Loucy (cell line): ENCODE data around the gene ARID1B.
A peak's percentile ranks its signal among the peaks of the same experiment; 100 is the strongest.

Source experiments
- H2AFZ ChIP-seq: fragments of 200-600 bp; sonication (generic); 2 replicates; pipeline ENCODE4 v1.6.0; 2016; ENCODE audit warnings: antibody characterized with exemption, mild to moderate bottlenecking, low read length, moderate library complexity
- H3F3A ChIP-seq: fragments of 200-600 bp; 2 replicates; pipeline ENCODE4 v1.6.0; 2016; ENCODE audit warnings: antibody characterized with exemption, low read depth, mild to moderate bottlenecking
- H3K27me3 ChIP-seq: fragments of 200-600 bp; sonication (generic); 2 replicates; pipeline ENCODE4 v1.6.1; 2014; ENCODE audit warnings: low read length, mild to moderate bottlenecking; ENCODE audit not compliant: insufficient read depth, poor library complexity, severe bottlenecking
- H3K36me3 ChIP-seq: fragments of 200-600 bp; sonication (generic); 2 replicates; pipeline ENCODE4 v1.6.1; 2016; ENCODE audit warnings: low read length; ENCODE audit not compliant: insufficient read depth
- H3K4me1 ChIP-seq: fragments of 200-600 bp; sonication (generic); 2 replicates; pipeline ENCODE4 v1.5.1; 2014; ENCODE audit warnings: low read length, mild to moderate bottlenecking; ENCODE audit not compliant: insufficient read depth, poor library complexity, severe bottlenecking
- H3K4me2 ChIP-seq: fragments of 200-600 bp; sonication (generic); 2 replicates; pipeline ENCODE4 v1.6.0; 2014; ENCODE audit warnings: antibody characterized with exemption, low read length, low read depth, mild to moderate bottlenecking; ENCODE audit not compliant: poor library complexity, severe bottlenecking
- H3K4me3 ChIP-seq: fragments of 200-600 bp; sonication (generic); 2 replicates; pipeline ENCODE4 v1.5.1; 2014; ENCODE audit warnings: low read length, mild to moderate bottlenecking, mixed read lengths; ENCODE audit not compliant: poor library complexity, severe bottlenecking
- H3K79me2 ChIP-seq: fragments of 200-600 bp; sonication (generic); 2 replicates; pipeline ENCODE4 v1.6.1; 2014; ENCODE audit warnings: low read length; ENCODE audit not compliant: insufficient read depth
- H3K9ac ChIP-seq: fragments of 200-600 bp; sonication (generic); 2 replicates; pipeline ENCODE4 v1.6.0; 2014; ENCODE audit warnings: mild to moderate bottlenecking, low read depth, low read length, moderate library complexity; ENCODE audit not compliant: poor library complexity, severe bottlenecking
- H3K9me2 ChIP-seq: fragments of 200-600 bp; sonication (generic); replicated peaks from 2 replicates; pipeline ENCODE4 v1.6.1; 2016; ENCODE audit warnings: low read depth, low read length, mixed read lengths
- H3K9me3 ChIP-seq: fragments of 200-600 bp; sonication (generic); 2 replicates; pipeline ENCODE4 v1.6.1; 2014; ENCODE audit warnings: mild to moderate bottlenecking, antibody characterized with exemption, low read length, low read depth; ENCODE audit not compliant: insufficient read depth
- H4K20me1 ChIP-seq: fragments of 200-600 bp; sonication (generic); 2 replicates; pipeline ENCODE4 v1.6.0; 2014; ENCODE audit warnings: antibody characterized with exemption, low read length, mild to moderate bottlenecking; ENCODE audit not compliant: insufficient read depth, poor library complexity, severe bottlenecking
- EZH2phosphoT487 ChIP-seq: fragments of 200-600 bp; IDR thresholded peaks from 2 replicates; pipeline ENCODE4 v1.6.1; 2018; ENCODE audit warnings: antibody characterized with exemption, mild to moderate bottlenecking, moderate library complexity, borderline replicate concordance
- TF ChIP-seq, protein P1 (sequence below): fragments of 200-600 bp; sonication (generic); conservative IDR thresholded peaks from 2 replicates; pipeline ENCODE4 v1.5.1; 2014; ENCODE audit warnings: mild to moderate bottlenecking, antibody characterized with exemption, low read length

Gene ARID1B

DNA sequence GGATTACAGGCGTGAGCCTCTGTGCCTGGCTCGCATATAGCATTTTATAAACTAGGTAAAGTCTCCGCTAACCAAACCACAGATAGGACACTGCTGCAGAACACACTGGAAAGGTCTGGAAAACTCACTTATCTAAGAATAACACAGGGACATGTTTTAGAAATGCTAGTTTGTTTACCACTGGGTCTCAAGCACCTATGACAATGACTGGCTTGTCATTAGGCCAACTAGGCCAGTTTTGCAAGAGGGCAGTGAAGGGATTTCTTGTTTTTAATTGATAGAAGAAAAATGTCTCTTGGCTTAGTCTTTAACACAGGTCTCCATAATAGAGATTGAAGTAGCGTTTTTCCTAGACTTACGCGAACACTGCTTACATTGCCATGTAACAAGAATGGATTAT, 344.7 kb downstream of the ARID1B start:
- Histone ChIP-seq H3K9me3 (no peaks in the 10 kb centered on the region), H3K27me3 (no peaks in the 10 kb centered on the region), H3F3A (no peaks in the 10 kb centered on the region; the same call in 1 of the 2 replicates), H3K4me3 (no peak overlapping the region), H4K20me1 (no peaks in the 10 kb centered on the region), H3K4me2 (no peak overlapping the region), H3K9me2 (no peaks in the 10 kb centered on the region), H3K79me2 (0 out of 2 replicates have a peak, but pooled peaks cover 3% of the 10 kb centered on the region), H3K9ac (no peak overlapping the region), H3K4me1 (peaks cover 32% of the 10 kb centered on the region), H2AFZ (no peak overlapping the region), H3K36me3 (peaks cover 34% of the 10 kb centered on the region; the same call in 1 of the 2 replicates)
- TF ChIP-seq, protein P1, sequence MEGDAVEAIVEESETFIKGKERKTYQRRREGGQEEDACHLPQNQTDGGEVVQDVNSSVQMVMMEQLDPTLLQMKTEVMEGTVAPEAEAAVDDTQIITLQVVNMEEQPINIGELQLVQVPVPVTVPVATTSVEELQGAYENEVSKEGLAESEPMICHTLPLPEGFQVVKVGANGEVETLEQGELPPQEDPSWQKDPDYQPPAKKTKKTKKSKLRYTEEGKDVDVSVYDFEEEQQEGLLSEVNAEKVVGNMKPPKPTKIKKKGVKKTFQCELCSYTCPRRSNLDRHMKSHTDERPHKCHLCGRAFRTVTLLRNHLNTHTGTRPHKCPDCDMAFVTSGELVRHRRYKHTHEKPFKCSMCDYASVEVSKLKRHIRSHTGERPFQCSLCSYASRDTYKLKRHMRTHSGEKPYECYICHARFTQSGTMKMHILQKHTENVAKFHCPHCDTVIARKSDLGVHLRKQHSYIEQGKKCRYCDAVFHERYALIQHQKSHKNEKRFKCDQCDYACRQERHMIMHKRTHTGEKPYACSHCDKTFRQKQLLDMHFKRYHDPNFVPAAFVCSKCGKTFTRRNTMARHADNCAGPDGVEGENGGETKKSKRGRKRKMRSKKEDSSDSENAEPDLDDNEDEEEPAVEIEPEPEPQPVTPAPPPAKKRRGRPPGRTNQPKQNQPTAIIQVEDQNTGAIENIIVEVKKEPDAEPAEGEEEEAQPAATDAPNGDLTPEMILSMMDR, result no peak
- TF ChIP-seq EZH2phosphoT487, result no peak

DNA sequence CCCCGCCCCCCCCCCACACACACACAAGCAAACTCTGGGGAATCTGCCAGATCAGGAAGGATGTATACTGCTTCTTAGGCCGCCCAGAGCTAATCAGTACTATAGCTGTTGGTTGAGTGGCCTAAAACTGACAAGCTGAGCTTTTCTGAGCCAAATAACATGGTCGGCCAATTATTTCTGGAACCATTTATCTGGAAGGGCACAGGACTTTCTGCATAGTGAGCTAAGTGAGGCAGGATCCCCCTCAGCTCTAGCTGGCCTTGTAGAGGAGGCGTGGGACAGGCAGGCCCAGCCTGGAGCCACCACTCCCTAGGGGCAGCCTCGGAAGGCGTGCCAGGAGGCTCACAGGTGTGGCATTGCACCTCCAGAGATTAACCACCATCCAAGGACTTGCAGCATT, 346.1 kb downstream of the ARID1B start:
- no peaks in the 10 kb centered on the region for H4K20me1 ChIP-seq
- peaks cover 26% of the 10 kb centered on the region; the same call in 1 of the 2 replicates for H3K36me3 ChIP-seq
- H3F3A ChIP-seq, result no peaks in the 10 kb centered on the region; the same call in 1 of the 2 replicates
- no peak for TF ChIP-seq EZH2phosphoT487
- TF ChIP-seq, protein P1, result no peak
- H3K79me2 ChIP-seq, result 0 out of 2 replicates have a peak, but pooled peaks cover 3% of the 10 kb centered on the region
- H2AFZ ChIP-seq, result no peak overlapping the region
- H3K9me2 ChIP-seq, result no peaks in the 10 kb centered on the region
- no peaks in the 10 kb centered on the region for H3K27me3 ChIP-seq
- H3K9ac ChIP-seq, result no peak overlapping the region
- no peak overlapping the region for H3K4me2 ChIP-seq
- no peaks in the 10 kb centered on the region for H3K9me3 ChIP-seq
- H3K4me1 ChIP-seq, result peaks cover 34% of the 10 kb centered on the region
- no peak overlapping the region for H3K4me3 ChIP-seq

DNA sequence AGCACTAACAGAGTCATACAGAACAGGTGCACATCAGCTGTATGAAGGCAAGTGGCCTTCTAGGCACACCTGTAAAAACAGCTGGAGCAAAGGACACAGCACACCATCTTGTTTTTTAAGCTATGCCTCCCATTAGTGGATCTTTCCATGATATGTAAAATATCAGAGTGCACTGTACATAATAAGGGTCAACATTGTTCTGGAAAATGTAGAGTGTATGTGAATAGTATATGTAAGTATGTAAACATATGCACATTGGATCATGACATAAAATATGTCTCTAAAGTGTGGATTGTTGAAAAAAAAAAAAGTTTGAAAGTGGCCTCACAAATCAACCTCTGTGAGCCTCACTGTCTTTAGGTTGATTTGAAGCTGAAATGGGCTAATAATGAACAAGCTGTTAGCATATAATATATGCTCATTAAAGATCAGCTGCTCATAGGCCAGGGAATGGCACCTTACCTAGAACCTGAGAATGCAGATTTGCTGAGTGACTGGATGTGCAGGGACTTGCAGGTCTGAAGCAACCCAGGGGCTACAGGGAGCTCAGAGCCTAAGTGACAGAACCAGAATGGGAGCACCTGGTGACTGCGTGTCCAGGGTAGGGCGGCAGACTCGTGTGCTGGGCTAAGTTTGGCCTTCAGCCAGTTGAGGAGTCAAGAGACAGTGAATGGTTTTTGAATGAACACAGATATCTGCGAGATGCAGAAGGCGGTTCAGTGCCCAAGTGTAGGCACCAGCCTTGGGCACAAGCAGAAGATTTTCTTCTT, 347.5 kb downstream of the ARID1B start:
- TF ChIP-seq EZH2phosphoT487, result no peak
- TF ChIP-seq, protein P1, result no peak
- H3K9me2 ChIP-seq, result no peaks in the 10 kb centered on the region

More for the DNA sequence above, 347.5 kb downstream of the ARID1B start:
- Histone ChIP-seq H4K20me1 (no peaks in the 10 kb centered on the region), H3K79me2 (0 out of 2 replicates have a peak, but pooled peaks cover 3% of the 10 kb centered on the region), H3K4me2 (peak overlapping the region; percentile 55), H3K4me3 (peak overlapping the region; percentile 21), H2AFZ (no peak overlapping the region), H3K9ac (peak overlapping the region; percentile 22), H3K4me1 (peaks cover 36% of the 10 kb centered on the region), H3K9me3 (no peaks in the 10 kb centered on the region), H3K36me3 (peaks cover 18% of the 10 kb centered on the region; the same call in 1 of the 2 replicates), H3F3A (no peaks in the 10 kb centered on the region; the same call in 1 of the 2 replicates), H3K27me3 (no peaks in the 10 kb centered on the region)
